Panc1 (cell line): ENCODE data around the gene TEX35. TPM values are rescaled to one million over a fixed set of nuclear protein-coding genes. Genes with fewer than 3 reads are reported as not detected.

Source experiments
- ATAC-seq: fragments of 200-7000 bp; cut with Tn5 transposase; 2 replicates; pipeline ENCODE4 v1.9.1; 2020; ENCODE audit warnings: mild to moderate bottlenecking, moderate library complexity
- BruUV-seq: library from RNA; stranded (reverse); fragments of 400-500 nt; replicated peaks from 2 replicates; lab custom pipeline; 2021; lab: Mats Ljungman, UMichigan
- CTCF ChIA-PET: fragments of 300-600 bp; sonication (Branson Sonifier 250); formaldehyde crosslinking; loops from one replicate; lab custom pipeline; 2022; ENCODE audit warnings: antibody characterized with exemption; lab: Charles Lee
- POLR2A ChIA-PET: fragments of 300-600 bp; sonication (Branson Sonifier 250); formaldehyde crosslinking; loops from one replicate; lab custom pipeline; 2022; ENCODE audit warnings: antibody characterized with exemption; lab: Charles Lee
- DNase-seq: peaks from one replicate; pipeline ENCODE4 v3.0.0-alpha.2; 2010; ENCODE audit warnings: low read depth, low spot score
- H3K27ac ChIP-seq: 2 replicates; pipeline ENCODE4 v1.5.1; 2011; ENCODE audit warnings: mild to moderate bottlenecking, low read length, inconsistent platforms
- H3K27me3 ChIP-seq: fragments of 200-500 bp; sonication (Bioruptor generic); 2 replicates; pipeline ENCODE4 v1.6.0; 2014; ENCODE audit warnings: low read length, inconsistent platforms; ENCODE audit not compliant: control insufficient read depth, insufficient read depth
- H3K36me3 ChIP-seq: fragments of 200-500 bp; sonication (Bioruptor generic); 2 replicates; pipeline ENCODE4 v1.5.1; 2014; ENCODE audit warnings: inconsistent platforms, mild to moderate bottlenecking, low read length, moderate library complexity; ENCODE audit not compliant: control insufficient read depth, insufficient read depth
- H3K4me1 ChIP-seq: 2 replicates; pipeline ENCODE4 v1.5.1; 2011; ENCODE audit warnings: inconsistent platforms, mild to moderate bottlenecking, low read length, moderate library complexity; ENCODE audit not compliant: control insufficient read depth, insufficient read depth
- H3K4me3 ChIP-seq, 2 experiments: 2 replicates each; pipeline ENCODE4 v1.5.1; 2011 to 2012; ENCODE audit warnings: low read depth in 2 of 2, low read length in 2 of 2, mild to moderate bottlenecking in 2 of 2, inconsistent platforms in 1 of 2, moderate library complexity in 1 of 2
- H3K9me3 ChIP-seq: fragments of 200-500 bp; sonication (Bioruptor generic); 2 replicates; pipeline ENCODE4 v1.5.1; 2014; ENCODE audit warnings: low read depth, mild to moderate bottlenecking, inconsistent platforms, low read length, moderate library complexity; ENCODE audit not compliant: control insufficient read depth, insufficient read depth
- CTCF ChIP-seq: fragments of 450-650 bp; IDR thresholded peaks from 2 replicates; pipeline ENCODE4 v1.5.1; 2017; ENCODE audit warnings: mild to moderate bottlenecking
- POLR2AphosphoS5 ChIP-seq: IDR thresholded peaks from 2 replicates; pipeline ENCODE4 v1.6.1; 2012; ENCODE audit warnings: mild to moderate bottlenecking, low read depth, low read length, moderate library complexity
- SIN3A ChIP-seq: IDR thresholded peaks from 2 replicates; pipeline ENCODE4 v1.6.1; 2012; ENCODE audit warnings: low read depth, mild to moderate bottlenecking, low read length, moderate library complexity, borderline replicate concordance; ENCODE audit not compliant: insufficient read depth
- TCF7L2 ChIP-seq: IDR thresholded peaks from 2 replicates; pipeline ENCODE4 v1.6.1; 2011; ENCODE audit warnings: mild to moderate bottlenecking, low read depth, low read length, inconsistent platforms
- in situ Hi-C: cut with HindIII; loops from 2 replicates; pipeline ENCODE4 v1.10.0; 2016; ENCODE audit warnings: low sequenced_read_pairs, low pct_unique_long_range_greater_than_20kb
- intact Hi-C: fragments of 100-400 bp; cut with micrococcal nuclease; formaldehyde crosslinking; loops from one replicate; pipeline ENCODE4 v1.10.0; 2022; ENCODE audit not compliant: unreplicated experiment
- total RNA-seq: library from RNA; stranded (reverse); gene quantifications from one replicate; pipeline ENCODE4 v1.2.1, GENCODE V29; 2021; ENCODE audit not compliant: unreplicated experiment
- TF ChIP-seq, protein P1 (sequence below), 2 experiments: IDR thresholded peaks; 2 replicates each; pipeline ENCODE4 v1.6.1; 2011 to 2012; ENCODE audit warnings: low read depth in 2 of 2, control low read depth in 1 of 2, low read length in 1 of 2, mild to moderate bottlenecking in 1 of 2, moderate library complexity in 1 of 2; ENCODE audit not compliant: insufficient read depth in 1 of 2

Gene TEX35
- total RNA-seq, 1 experiment from 2014 or later = not detected

DNA sequence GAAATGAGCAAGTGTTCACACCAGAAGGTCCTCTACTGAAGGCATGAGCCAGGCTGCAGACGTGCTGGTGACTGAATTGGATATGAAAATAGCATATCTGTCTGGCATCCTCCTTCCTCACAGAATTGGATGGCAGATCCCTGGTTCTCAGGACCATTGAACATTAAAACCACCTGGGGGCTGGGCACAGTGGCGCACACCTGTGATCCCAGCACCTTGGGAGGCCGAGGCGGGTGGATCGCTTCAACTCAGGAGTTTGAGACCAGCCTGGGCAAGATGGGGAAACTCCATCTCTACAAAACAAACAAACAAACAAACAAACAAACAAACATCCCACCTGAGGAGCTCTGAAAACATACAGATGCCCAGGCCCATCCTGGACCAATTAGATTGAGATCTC, 23.4 kb downstream of the TEX35 start:
- no peaks in the 10 kb centered on the region for H3K9me3 ChIP-seq
- ATAC-seq (no peak), DNase-seq (no peak)
- H3K27ac ChIP-seq = no peak overlapping the region
- H3K27me3 ChIP-seq = no peaks in the 10 kb centered on the region
- no peaks in the 10 kb centered on the region for H3K36me3 ChIP-seq
- in situ Hi-C loops = no loop called here
- ChIA-PET CTCF (interaction anchor here (0.5 to 1.0 kb wide), 2 partner anchors 36 to 661 kb away, joined by 3 to 4 read pairs; no protein-coding TSS in a partner anchor), POLR2A (interaction anchor here (0.6 kb wide), 1 partner anchor 331 kb away, joined by 4 read pairs; no protein-coding TSS in a partner anchor)
- H3K4me3 ChIP-seq = no peak overlapping the region
- intact Hi-C loops = no loop called here
- TF ChIP-seq SIN3A (no peak), TCF7L2 (no peak), CTCF (no peak), POLR2AphosphoS5 (no peak)
- TF ChIP-seq, protein P1, sequence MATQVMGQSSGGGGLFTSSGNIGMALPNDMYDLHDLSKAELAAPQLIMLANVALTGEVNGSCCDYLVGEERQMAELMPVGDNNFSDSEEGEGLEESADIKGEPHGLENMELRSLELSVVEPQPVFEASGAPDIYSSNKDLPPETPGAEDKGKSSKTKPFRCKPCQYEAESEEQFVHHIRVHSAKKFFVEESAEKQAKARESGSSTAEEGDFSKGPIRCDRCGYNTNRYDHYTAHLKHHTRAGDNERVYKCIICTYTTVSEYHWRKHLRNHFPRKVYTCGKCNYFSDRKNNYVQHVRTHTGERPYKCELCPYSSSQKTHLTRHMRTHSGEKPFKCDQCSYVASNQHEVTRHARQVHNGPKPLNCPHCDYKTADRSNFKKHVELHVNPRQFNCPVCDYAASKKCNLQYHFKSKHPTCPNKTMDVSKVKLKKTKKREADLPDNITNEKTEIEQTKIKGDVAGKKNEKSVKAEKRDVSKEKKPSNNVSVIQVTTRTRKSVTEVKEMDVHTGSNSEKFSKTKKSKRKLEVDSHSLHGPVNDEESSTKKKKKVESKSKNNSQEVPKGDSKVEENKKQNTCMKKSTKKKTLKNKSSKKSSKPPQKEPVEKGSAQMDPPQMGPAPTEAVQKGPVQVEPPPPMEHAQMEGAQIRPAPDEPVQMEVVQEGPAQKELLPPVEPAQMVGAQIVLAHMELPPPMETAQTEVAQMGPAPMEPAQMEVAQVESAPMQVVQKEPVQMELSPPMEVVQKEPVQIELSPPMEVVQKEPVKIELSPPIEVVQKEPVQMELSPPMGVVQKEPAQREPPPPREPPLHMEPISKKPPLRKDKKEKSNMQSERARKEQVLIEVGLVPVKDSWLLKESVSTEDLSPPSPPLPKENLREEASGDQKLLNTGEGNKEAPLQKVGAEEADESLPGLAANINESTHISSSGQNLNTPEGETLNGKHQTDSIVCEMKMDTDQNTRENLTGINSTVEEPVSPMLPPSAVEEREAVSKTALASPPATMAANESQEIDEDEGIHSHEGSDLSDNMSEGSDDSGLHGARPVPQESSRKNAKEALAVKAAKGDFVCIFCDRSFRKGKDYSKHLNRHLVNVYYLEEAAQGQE (IDR thresholded peaks at IDR 0.05; ENCODE audit: insufficient read depth in 1 of 2, low read depth in 2 of 2, low read length in 1 of 2) = no peak
- no TSS peak for BruUV-seq
- H3K4me1 ChIP-seq = peaks cover 30% of the 10 kb centered on the region

DNA sequence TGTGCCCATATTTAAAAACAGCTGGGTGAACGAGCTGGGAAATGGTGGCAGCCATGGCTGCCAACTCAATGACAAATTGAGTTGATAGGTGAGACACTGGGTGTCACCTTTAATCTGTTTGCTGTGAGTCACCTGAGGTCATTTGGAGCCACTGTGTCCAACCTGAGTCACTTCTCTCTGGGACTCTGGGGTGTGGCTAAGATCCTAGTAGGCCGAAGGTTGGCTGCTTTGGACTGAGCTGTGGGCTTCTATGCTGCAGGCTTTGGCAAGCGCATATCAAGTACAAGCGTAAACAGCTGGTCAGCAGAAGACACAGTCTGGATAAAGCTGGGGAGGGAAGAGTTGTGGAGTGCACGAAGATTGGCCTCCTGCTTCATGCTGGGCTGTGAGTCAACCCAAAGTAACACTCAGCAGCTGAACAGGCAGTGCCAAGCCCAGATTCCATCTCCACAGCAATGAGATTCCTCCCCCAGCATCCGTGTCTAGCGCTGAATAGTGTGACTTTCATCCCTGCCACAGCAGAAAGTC, 24.0 kb downstream of the TEX35 start:
- DNase-seq (peak; percentile 91), ATAC-seq (peak; percentile 84)
- intact Hi-C loops = no loop called here
- Histone ChIP-seq H3K36me3 (no peaks in the 10 kb centered on the region), H3K27ac (peak overlapping the region; percentile 25; the same call in 1 of the 2 replicates), H3K9me3 (no peaks in the 10 kb centered on the region), H3K4me3 (peak overlapping the region in 1 of 2 experiments; percentile 14; a peak in 2 of 4 replicates), H3K4me1 (peaks cover 29% of the 10 kb centered on the region), H3K27me3 (no peaks in the 10 kb centered on the region)
- BruUV-seq = no TSS peak
- TF ChIP-seq CTCF (no peak), SIN3A (no peak), POLR2AphosphoS5 (peak; percentile 31; the same call in 1 of the 2 replicates)
- ChIA-PET CTCF (interaction anchor here (1.0 kb wide), 1 partner anchor 37 kb away, joined by 3 read pairs; no protein-coding TSS in a partner anchor), POLR2A (interaction anchor here (0.5 kb wide), 1 partner anchor 229 kb away, joined by 8 read pairs; no protein-coding TSS in a partner anchor)
- in situ Hi-C loops = no loop called here
